IMR-90 (cell line): ENCODE data around the gene DCAF6. TPM values are rescaled to one million over a fixed set of nuclear protein-coding genes. Genes with fewer than 3 reads are reported as not detected.

ENCODE experiments used
- ATAC-seq: fragments of 200-7000 bp; cut with Tn5 transposase; 2 replicates; pipeline ENCODE4 v1.9.1; 2020; ENCODE audit warnings: low read depth, mild to moderate bottlenecking, moderate library complexity
- BruUV-seq: library from RNA; stranded (reverse); fragments of 400-500 nt; replicated peaks from 2 replicates; lab custom pipeline; 2021; lab: Mats Ljungman, UMichigan
- CTCF ChIA-PET: fragments of 300-600 bp; formaldehyde crosslinking; extraction: SDS; loops from one replicate; lab custom pipeline; 2021; ENCODE audit warnings: antibody characterized with exemption; lab: Yijun Ruan, JAX
- POLR2A ChIA-PET: fragments of 300-600 bp; sonication (Branson Sonifier 250); formaldehyde crosslinking; loops from one replicate; lab custom pipeline; 2022; ENCODE audit warnings: antibody characterized with exemption; ENCODE audit not compliant: unreplicated experiment; lab: Charles Lee
- DNase-seq: peaks from one replicate; pipeline ENCODE4 v3.0.0; 2013
- H2AFZ ChIP-seq: replicated peaks from 2 replicates; pipeline ENCODE3; 2013; ENCODE audit warnings: low read length, mild to moderate bottlenecking; ENCODE audit not compliant: poor library complexity
- H2AK5ac ChIP-seq: 2 replicates; pipeline ENCODE4 v1.6.1; 2013; ENCODE audit warnings: low read depth, low read length, inconsistent platforms
- H2AK9ac ChIP-seq: replicated peaks from 2 replicates; pipeline ENCODE3; 2013; ENCODE audit warnings: mild to moderate bottlenecking, low read depth, low read length, moderate library complexity; ENCODE audit not compliant: poor library complexity
- H2BK120ac ChIP-seq: 2 replicates; pipeline ENCODE4 v1.6.1; 2013; ENCODE audit warnings: low read depth, low read length, inconsistent platforms
- H2BK15ac ChIP-seq: 3 replicates; pipeline ENCODE4 v1.6.1; 2013; ENCODE audit warnings: low read depth, low read length, inconsistent platforms
- H2BK20ac ChIP-seq: 2 replicates; pipeline ENCODE4 v1.6.1; 2013; ENCODE audit warnings: low read depth, mild to moderate bottlenecking, inconsistent platforms, low read length, moderate library complexity
- H2BK5ac ChIP-seq: 2 replicates; pipeline ENCODE4 v1.6.1; 2013; ENCODE audit warnings: mild to moderate bottlenecking, low read depth, low read length, inconsistent platforms; ENCODE audit not compliant: poor library complexity, severe bottlenecking
- H3K14ac ChIP-seq: replicated peaks from 2 replicates; pipeline ENCODE4 v1.6.1; 2013; ENCODE audit warnings: low read depth, low read length, inconsistent platforms
- H3K18ac ChIP-seq: 2 replicates; pipeline ENCODE4 v1.6.1; 2013; ENCODE audit warnings: low read depth, low read length, control low read depth
- H3K23ac ChIP-seq: 2 replicates; pipeline ENCODE4 v1.6.1; 2013; ENCODE audit warnings: low read depth, low read length, inconsistent platforms
- H3K27ac ChIP-seq: 2 replicates; pipeline ENCODE4 v1.5.1; 2013; ENCODE audit warnings: mild to moderate bottlenecking, control low read depth, low read length; ENCODE audit not compliant: insufficient read depth
- H3K27me3 ChIP-seq: 2 replicates; pipeline ENCODE4 v1.6.1; 2013; ENCODE audit warnings: low read length; ENCODE audit not compliant: control insufficient read depth, insufficient read depth
- H3K36me3 ChIP-seq: 2 replicates; pipeline ENCODE4 v1.6.1; 2013; ENCODE audit warnings: low read length, mixed read lengths; ENCODE audit not compliant: control insufficient read depth, insufficient read depth
- H3K4ac ChIP-seq: 2 replicates; pipeline ENCODE4 v1.6.1; 2013; ENCODE audit warnings: low read depth, low read length, inconsistent platforms
- H3K4me1 ChIP-seq: 2 replicates; pipeline ENCODE4 v1.6.1; 2013; ENCODE audit warnings: low read length, mixed read lengths; ENCODE audit not compliant: control insufficient read depth, insufficient read depth
- H3K4me2 ChIP-seq: 2 replicates; pipeline ENCODE4 v1.6.1; 2013; ENCODE audit warnings: low read depth, mild to moderate bottlenecking, control low read depth, low read length, moderate library complexity
- H3K4me3 ChIP-seq: 2 replicates; pipeline ENCODE4 v1.5.1; 2013; ENCODE audit warnings: low read depth, mild to moderate bottlenecking, control low read depth, low read length, moderate library complexity; ENCODE audit not compliant: insufficient read depth
- H3K56ac ChIP-seq: 2 replicates; pipeline ENCODE4 v1.6.1; 2013; ENCODE audit warnings: low read length, inconsistent platforms; ENCODE audit not compliant: insufficient read depth; ENCODE audit errors: extremely low read depth
- H3K79me1 ChIP-seq, 2 experiments: 2 replicates each; pipeline ENCODE4 v1.6.1; 2013; ENCODE audit warnings: low read length in 2 of 2, inconsistent platforms in 1 of 2, low read depth in 1 of 2
- H3K9ac ChIP-seq: 2 replicates; pipeline ENCODE4 v1.6.1; 2013; ENCODE audit warnings: low read depth, low read length, control low read depth
- H3K9me1 ChIP-seq: 2 replicates; pipeline ENCODE4 v1.6.1; 2013; ENCODE audit warnings: low read length, inconsistent platforms; ENCODE audit not compliant: insufficient read depth
- H3K9me3 ChIP-seq: 2 replicates; pipeline ENCODE4 v1.6.1; 2013; ENCODE audit warnings: low read length; ENCODE audit not compliant: control insufficient read depth, insufficient read depth
- H4K20me1 ChIP-seq: 2 replicates; pipeline ENCODE4 v1.6.1; 2013; ENCODE audit warnings: low read length, inconsistent platforms; ENCODE audit not compliant: insufficient read depth
- H4K5ac ChIP-seq: 2 replicates; pipeline ENCODE4 v1.6.1; 2013; ENCODE audit warnings: mild to moderate bottlenecking, low read depth, low read length, control low read depth
- H4K8ac ChIP-seq, 2 experiments: 2 replicates each; pipeline ENCODE4 v1.6.1; 2013; ENCODE audit warnings: low read depth in 2 of 2, low read length in 2 of 2, control low read depth in 1 of 2, inconsistent platforms in 1 of 2
- H4K91ac ChIP-seq: 2 replicates; pipeline ENCODE4 v1.6.1; 2013; ENCODE audit warnings: low read depth, low read length, inconsistent platforms; ENCODE audit not compliant: insufficient read depth
- CTCF ChIP-seq: conservative IDR thresholded peaks from 2 replicates; pipeline ENCODE4 v1.5.1; 2012; ENCODE audit warnings: mild to moderate bottlenecking, low read depth, low read length, improper control_type of control experiment
- ELK1 ChIP-seq: fragments of 150-350 bp; IDR thresholded peaks from 2 replicates; pipeline ENCODE4 v1.6.1; 2016; ENCODE audit warnings: low read depth, mild to moderate bottlenecking, low read length, moderate library complexity, borderline replicate concordance
- RAD21 ChIP-seq: IDR thresholded peaks from 2 replicates; pipeline ENCODE4 v1.6.1; 2012; ENCODE audit warnings: low read length, improper control_type of control experiment
- RCOR1 ChIP-seq: IDR thresholded peaks from 2 replicates; pipeline ENCODE4 v1.6.1; 2012; ENCODE audit warnings: mild to moderate bottlenecking, low read length, improper control_type of control experiment; ENCODE audit not compliant: insufficient replicate concordance
- RFX5 ChIP-seq: IDR thresholded peaks from 2 replicates; pipeline ENCODE4 v1.8.0; 2012; ENCODE audit warnings: low read depth, mild to moderate bottlenecking, low read length, moderate library complexity
- WGBS, 2 experiments: methylation state at CpG; one replicate each; pipeline versions ENCODE4 v1.1.5 to v1.1.7; 2013; ENCODE audit warnings: missing lambda C conversion rate in 2 of 2; ENCODE audit not compliant: insufficient read length in 1 of 2; ENCODE audit errors: extremely low coverage in 2 of 2; 5-methylcytosine and 5-hydroxymethylcytosine counted together
- dilution Hi-C: fragments of 300-500 bp; cut with HindIII; formaldehyde crosslinking; loops from one replicate; pipeline ENCODE4 v1.14.3; 2018; ENCODE audit warnings: low sequenced_read_pairs; ENCODE audit not compliant: unreplicated experiment
- in situ Hi-C: fragments of 300-500 bp; cut with MboI; formaldehyde crosslinking; loops from 3 replicates; pipeline ENCODE4 v1.14.3; 2019; ENCODE audit warnings: low sequenced_read_pairs, inconsistent platforms, mixed read lengths
- intact Hi-C: fragments of 100-400 bp; cut with micrococcal nuclease; formaldehyde crosslinking; loops from 2 replicates; pipeline ENCODE4 v1.10.0; 2022
- polyA plus RNA-seq, 3 experiments: library from polyadenylated mRNA; depleted of rRNA; stranded (reverse); fragments of >200 nt; gene quantifications; 2 replicates each; pipeline ENCODE4 v1.2.3, GENCODE V29; 2012; ENCODE audit warnings: low replicate concordance in 1 of 3
- total RNA-seq: library from RNA; depleted of rRNA; stranded (reverse); fragments of >200 nt; gene quantifications from 2 replicates; pipeline ENCODE4 v1.2.3, GENCODE V29; 2012

The DCAF6 gene
- total and polyA plus RNA-seq, 2 of the 4 experiments (the other 2 are of a cell fraction) = 60.4 to 88.7 TPM

GRCh38 chr1:167949785-167950184, 13.3 kb downstream of the DCAF6 start:
- TF ChIP-seq RCOR1 = no peak
- no peak for TF ChIP-seq CTCF
- TF ChIP-seq RFX5 = no peak
- no peak for TF ChIP-seq ELK1
- no peak for TF ChIP-seq RAD21
- ChIA-PET POLR2A (no interaction called here), CTCF (interaction anchor here (1.1 kb wide), 1 partner anchor 36 kb away, joined by 3 read pairs; the partner anchor contains the start of gene ADCY10)
- no peaks in the 10 kb centered on the region for H3K9me3 ChIP-seq
- peaks cover 50% of the 10 kb centered on the region for H4K20me1 ChIP-seq
- no peak overlapping the region for H4K5ac ChIP-seq
- no peak overlapping the region for H3K4ac ChIP-seq
- H2BK5ac ChIP-seq = no peak overlapping the region
- no peak overlapping the region for H3K14ac ChIP-seq
- H3K9me1 ChIP-seq = no peaks in the 10 kb centered on the region
- no peak overlapping the region for H3K9ac ChIP-seq
- H2AK9ac ChIP-seq = no peak overlapping the region
- peaks cover 6% of the 10 kb centered on the region for H3K4me1 ChIP-seq
- ATAC-seq (no peak), DNase-seq (no peak)
- H3K23ac ChIP-seq = no peak overlapping the region
- peaks cover 14% of the 10 kb centered on the region for H3K36me3 ChIP-seq
- no peak overlapping the region for H2BK20ac ChIP-seq
- no peak overlapping the region for H3K27ac ChIP-seq
- H2AK5ac ChIP-seq = no peak overlapping the region
- dilution Hi-C loops (no loop called here), in situ Hi-C loops (no loop called here), intact Hi-C loops (loop anchor here (2.0 kb wide), 1 partner anchor 15 kb away; no protein-coding TSS in a partner anchor)
- no peaks in the 10 kb centered on the region for H3K27me3 ChIP-seq
- no peak overlapping the region for H4K91ac ChIP-seq
- no peak overlapping the region for H2AFZ ChIP-seq
- no peak overlapping the region for H2BK120ac ChIP-seq
- peaks cover 13 to 46% of the 10 kb centered on the region in 2 experiments for H3K79me1 ChIP-seq
- no peak overlapping the region for H4K8ac ChIP-seq
- no peak overlapping the region for H3K18ac ChIP-seq
- no TSS peak for BruUV-seq
- no peak overlapping the region for H3K4me2 ChIP-seq
- no CpG with 5 or more reads among the region's 3 CpGs for WGBS, 2 experiments
- no peak overlapping the region for H2BK15ac ChIP-seq
- H3K4me3 ChIP-seq = no peak overlapping the region
- no peak overlapping the region for H3K56ac ChIP-seq
